ENCODE data around the gene ZC3HAV1L.
A peak's percentile ranks its signal among the peaks of the same experiment; 100 is the strongest.
"Not testable (repeated sequence)": the region's sequence is repeated elsewhere in the genome, so short reads cannot be mapped to it uniquely, and the experiment has no call there.

The ZC3HAV1L gene

DNA sequence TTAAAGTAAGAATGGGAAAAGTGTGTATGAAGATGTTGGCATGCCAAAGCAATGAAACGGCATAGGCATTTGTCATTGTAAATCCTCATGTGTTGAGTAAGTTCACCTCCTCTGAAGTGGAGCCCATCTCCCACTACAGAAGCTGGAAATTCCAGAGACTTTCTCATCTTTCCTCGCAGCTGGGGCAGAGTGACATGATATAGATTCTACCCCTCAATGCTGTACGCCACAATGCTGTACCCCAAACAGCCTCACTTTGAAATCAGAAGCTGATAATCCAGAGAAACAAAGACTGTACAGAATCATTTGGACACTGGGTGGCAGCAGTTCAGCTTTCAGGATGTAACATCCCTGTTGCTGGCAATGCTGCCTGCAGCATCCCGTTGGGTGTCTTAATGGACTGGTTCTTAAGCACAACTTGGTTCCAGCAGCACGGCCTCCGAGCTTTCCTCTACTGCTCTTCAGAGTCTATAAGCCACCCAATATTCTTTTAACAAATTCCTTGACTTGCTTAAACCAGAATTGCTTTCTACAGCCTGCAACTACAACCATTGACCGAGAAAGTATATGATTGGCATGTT, 18.8 kb downstream of the ZC3HAV1L start:
- H3K9me3 Mint-ChIP-seq = no peaks in the 10 kb centered on the region
- DNase-seq (peak; percentile 53), ATAC-seq (peak; percentile 93)
- peaks cover 2% of the 10 kb centered on the region for H3K27me3 Mint-ChIP-seq
- no peak overlapping the region for H3K4me3 Mint-ChIP-seq
- H3K36me3 Mint-ChIP-seq (ENCODE audit: low read depth) = peaks cover 1% of the 10 kb centered on the region
- H3K4me1 Mint-ChIP-seq = no peaks in the 10 kb centered on the region
- H3K27ac Mint-ChIP-seq = no peak overlapping the region

DNA sequence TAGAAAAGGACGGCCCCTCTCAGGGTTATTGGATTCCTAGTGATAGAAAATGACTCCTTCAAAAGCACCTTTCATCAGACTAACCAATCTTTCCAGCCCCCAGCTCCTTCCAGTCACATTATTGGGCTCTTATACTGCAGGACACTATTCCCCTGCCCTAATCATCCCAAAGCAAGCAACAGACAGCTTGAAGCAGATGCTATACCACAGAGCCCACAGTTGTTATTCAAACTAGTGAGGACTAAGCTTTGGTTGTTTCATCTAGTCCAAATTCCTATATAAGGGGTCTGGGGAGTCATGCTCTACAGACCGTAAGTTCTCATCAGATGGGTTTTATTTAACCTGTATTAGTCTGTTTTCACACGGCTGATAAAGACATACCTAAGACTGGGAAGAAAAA, 24.5 kb downstream of the ZC3HAV1L start:
- H3K4me1 Mint-ChIP-seq = no peaks in the 10 kb centered on the region
- H3K36me3 Mint-ChIP-seq (ENCODE audit: low read depth) = no peaks in the 10 kb centered on the region
- DNase-seq (no peak), ATAC-seq (no peak)
- no peak overlapping the region for H3K4me3 Mint-ChIP-seq
- H3K27ac Mint-ChIP-seq = no peak overlapping the region
- peaks cover 2% of the 10 kb centered on the region for H3K27me3 Mint-ChIP-seq
- H3K9me3 Mint-ChIP-seq = no peaks in the 10 kb centered on the region

DNA sequence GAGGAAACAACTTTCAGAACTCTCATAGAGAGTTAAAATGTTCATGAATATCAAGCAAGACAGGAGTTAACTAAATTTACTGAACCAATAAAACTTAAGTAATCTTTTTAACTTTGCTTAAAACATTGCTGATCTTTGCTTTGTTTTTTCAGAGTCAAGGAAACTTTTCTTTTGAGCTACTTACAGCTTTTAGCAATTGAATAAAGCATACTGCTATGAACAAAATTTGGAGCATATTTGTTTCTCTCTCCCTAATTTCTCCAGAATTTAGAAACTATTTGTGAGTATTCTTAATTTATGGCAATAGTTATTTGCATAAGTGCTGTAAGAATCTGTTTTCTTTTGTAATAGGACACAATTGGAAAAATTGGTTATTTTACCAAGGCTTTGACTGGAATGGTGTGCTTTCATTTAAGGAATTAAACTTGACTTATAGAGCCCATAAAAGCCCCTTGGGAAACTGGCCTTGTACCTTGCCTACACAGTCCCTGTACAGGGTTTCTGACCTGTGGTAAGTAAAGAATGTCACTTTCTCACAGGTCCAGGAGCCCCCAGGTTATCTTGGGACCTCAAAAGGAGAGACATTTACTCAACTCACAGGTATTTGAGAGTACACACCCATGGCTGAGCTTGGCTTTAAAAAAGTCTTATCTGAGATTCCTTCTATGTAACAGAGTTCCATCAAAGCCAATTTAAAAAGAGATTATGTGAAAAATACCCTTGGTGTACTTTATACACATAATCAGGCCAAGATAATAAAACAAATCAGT, 31.3 kb downstream of the ZC3HAV1L start:
- no peak for ATAC-seq
- H3K27ac Mint-ChIP-seq = no peak overlapping the region
- peaks cover 6% of the 10 kb centered on the region for H3K36me3 Mint-ChIP-seq (ENCODE audit: low read depth)
- peaks cover 1% of the 10 kb centered on the region for H3K4me1 Mint-ChIP-seq
- DNase-seq = no peak
- H3K4me3 Mint-ChIP-seq = no peak overlapping the region
- H3K27me3 Mint-ChIP-seq = no peaks in the 10 kb centered on the region
- peaks cover 26% of the 10 kb centered on the region for H3K9me3 Mint-ChIP-seq

DNA sequence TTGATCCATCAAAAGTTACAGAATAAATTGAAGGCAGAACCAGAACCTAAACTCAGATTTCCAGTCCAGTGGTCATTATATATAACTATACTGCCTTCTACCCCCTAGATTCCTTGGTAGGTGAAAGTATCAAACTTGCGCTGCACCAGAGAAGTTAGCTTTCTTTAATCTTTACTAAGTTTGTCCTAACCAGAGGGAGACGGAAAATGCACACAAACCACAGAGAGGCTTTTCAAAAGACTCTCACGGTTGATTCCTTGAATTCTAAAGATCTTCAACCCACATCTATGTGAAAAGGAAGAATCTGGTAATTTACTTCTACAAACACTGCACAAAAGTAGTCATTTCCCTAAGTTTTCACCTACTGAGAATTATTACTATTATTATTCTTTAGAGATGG, 36.4 kb downstream of the ZC3HAV1L start:
- Mint-ChIP-seq H3K9me3 (peaks cover 13% of the 10 kb centered on the region), H3K36me3 (ENCODE audit: low read depth) (peaks cover 5% of the 10 kb centered on the region), H3K4me3 (no peak overlapping the region), H3K4me1 (peaks cover 4% of the 10 kb centered on the region), H3K27me3 (peaks cover 4% of the 10 kb centered on the region), H3K27ac (no peak overlapping the region)
- ATAC-seq (no peak), DNase-seq (no peak)

DNA sequence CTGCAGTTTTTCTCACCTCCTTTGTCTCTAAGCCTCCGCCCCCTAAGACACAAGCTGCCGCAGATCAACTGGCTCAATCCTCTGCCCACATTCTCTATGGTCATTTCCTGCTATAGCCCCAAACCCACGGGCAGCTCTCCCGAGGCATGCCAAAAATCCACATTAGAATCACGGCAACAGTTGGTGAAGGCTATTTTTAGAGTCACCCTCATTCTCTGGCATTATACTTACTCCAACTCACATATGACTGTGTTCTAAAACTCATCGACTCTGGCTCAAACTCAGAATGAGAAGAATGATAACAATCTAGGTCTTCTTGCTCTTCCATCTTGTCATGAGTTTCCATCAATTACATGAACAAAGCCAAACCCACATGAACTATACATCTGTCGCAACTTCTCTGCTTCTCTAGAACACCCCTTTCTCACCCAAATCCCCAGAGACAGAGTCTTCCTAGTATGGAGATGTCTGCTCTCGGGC, 43.8 kb downstream of the ZC3HAV1L start:
- H3K27ac Mint-ChIP-seq = no peak overlapping the region
- no peaks in the 10 kb centered on the region for H3K36me3 Mint-ChIP-seq (ENCODE audit: low read depth)
- no peak overlapping the region for H3K4me3 Mint-ChIP-seq
- H3K27me3 Mint-ChIP-seq = peaks cover 13% of the 10 kb centered on the region
- H3K9me3 Mint-ChIP-seq = peaks cover 6% of the 10 kb centered on the region
- ATAC-seq (no peak), DNase-seq (no peak)
- no peaks in the 10 kb centered on the region for H3K4me1 Mint-ChIP-seq

DNA sequence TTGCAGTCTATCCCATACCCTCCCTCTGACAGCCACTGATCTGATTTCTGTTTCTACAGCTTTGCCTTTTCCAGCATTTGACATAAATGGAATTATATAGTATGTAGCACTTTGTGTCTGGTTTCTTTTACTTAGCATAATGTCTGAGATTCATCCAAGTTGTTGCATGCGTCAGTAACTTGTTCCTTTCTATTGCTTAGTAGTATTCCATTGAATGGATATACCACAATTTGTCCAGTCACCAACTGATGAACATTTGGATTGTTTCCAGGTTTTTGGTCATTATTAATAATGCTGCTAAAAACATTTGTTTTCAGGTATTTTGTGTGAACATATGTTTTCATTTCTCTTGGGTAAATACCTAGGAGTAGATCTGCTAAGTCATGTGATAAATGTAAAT, 48.2 kb downstream of the ZC3HAV1L start:
- Mint-ChIP-seq H3K27ac (no peak overlapping the region), H3K27me3 (peaks cover 15% of the 10 kb centered on the region), H3K4me3 (no peak overlapping the region), H3K36me3 (ENCODE audit: low read depth) (no peaks in the 10 kb centered on the region), H3K9me3 (peaks cover 6% of the 10 kb centered on the region), H3K4me1 (no peaks in the 10 kb centered on the region)
- DNase-seq (no peak), ATAC-seq (no peak)

DNA sequence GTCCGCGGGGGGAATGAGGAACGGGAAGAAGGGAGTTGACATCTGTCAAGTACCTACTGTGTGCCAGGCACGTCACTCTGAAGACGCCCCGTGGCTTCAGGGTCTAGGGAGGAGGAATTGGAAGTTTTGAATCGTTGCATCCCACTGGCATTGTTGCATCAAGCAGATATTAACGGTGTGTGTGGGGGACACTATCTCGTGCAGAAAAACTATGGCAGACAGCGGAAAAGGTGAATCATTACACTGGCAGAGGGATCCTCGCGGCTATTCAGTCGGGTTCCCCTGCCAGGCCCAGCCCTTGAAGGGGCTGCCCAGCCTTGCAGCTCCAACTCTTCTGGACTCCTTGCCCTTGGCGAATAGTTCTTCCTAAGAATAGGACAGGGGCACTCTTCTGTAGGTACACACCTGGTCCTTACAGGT, 53.6 kb downstream of the ZC3HAV1L start:
- no peaks in the 10 kb centered on the region for H3K9me3 Mint-ChIP-seq

DNA sequence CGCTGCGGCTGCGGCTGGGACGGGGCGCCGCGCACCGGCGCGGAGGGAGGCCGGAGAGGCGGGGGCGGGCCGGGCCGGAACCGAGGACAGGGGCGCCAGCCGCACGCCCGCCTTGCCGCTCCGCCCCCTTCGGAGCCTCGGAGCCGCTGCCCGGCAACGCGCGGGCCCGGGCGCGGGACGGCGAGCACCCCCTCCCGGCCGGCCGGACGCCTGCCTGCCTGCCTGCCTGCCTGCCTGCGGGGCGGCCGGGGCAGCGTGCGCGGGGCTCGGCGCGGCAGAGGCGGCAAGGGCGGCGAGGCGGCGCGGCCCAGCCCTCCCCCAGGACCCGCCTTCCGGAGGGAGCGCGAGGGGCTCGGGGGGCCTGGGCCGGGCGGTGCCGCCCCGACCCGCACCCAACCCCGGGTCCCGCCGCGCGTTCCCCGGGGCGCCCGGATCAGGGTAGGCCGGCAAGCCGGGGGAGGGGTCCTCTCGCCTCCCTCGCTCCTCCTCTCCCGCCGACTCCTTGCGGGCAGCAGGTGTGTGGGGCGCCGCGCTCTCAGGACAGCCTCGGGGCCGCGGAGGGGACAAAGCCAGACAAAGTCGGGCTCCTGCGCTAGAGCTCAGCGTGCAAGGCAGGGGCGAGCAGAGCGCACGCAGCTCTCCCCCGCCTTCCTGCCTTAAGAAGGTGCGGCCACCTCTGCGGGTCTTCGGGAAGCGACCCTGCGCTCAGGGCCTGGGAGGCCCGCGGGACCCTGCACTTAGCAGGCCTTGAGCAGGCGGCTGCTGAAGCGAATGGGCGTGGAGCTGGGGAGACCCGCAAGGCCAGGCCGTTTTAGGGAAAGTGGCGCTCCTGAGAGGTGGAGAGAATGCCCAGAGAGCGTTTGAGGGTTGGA, 54.3 kb downstream of the ZC3HAV1L start, which contains the start of gene KIAA1549:
KIAA1549 (minus strand) TSS at position 58 of the 872 bp plus-strand sequence. CDS start 120 bp downstream, outside the sequence.
- Mint-ChIP-seq H3K27me3 (peaks cover 42% of the 10 kb centered on the region), H3K27ac (peak within 1 kb of the TSS; percentile 63), H3K36me3 (ENCODE audit: low read depth) (no peaks in the 10 kb centered on the region), H3K4me1 (peaks cover 14% of the 10 kb centered on the region), H3K9me3 (no peaks in the 10 kb centered on the region), H3K4me3 (peak within 1 kb of the TSS; percentile 82)
- ATAC-seq = peak; percentile 82
- DNase-seq = peak; percentile 67

More for the DNA sequence above, 53.6 kb downstream of the ZC3HAV1L start:
- Mint-ChIP-seq H3K4me1 (peaks cover 14% of the 10 kb centered on the region), H3K36me3 (ENCODE audit: low read depth) (no peaks in the 10 kb centered on the region), H3K4me3 (peak overlapping the region; percentile 54), H3K27me3 (peaks cover 42% of the 10 kb centered on the region), H3K27ac (peak overlapping the region; percentile 17)
- ATAC-seq = no peak
- no peak for DNase-seq

DNA sequence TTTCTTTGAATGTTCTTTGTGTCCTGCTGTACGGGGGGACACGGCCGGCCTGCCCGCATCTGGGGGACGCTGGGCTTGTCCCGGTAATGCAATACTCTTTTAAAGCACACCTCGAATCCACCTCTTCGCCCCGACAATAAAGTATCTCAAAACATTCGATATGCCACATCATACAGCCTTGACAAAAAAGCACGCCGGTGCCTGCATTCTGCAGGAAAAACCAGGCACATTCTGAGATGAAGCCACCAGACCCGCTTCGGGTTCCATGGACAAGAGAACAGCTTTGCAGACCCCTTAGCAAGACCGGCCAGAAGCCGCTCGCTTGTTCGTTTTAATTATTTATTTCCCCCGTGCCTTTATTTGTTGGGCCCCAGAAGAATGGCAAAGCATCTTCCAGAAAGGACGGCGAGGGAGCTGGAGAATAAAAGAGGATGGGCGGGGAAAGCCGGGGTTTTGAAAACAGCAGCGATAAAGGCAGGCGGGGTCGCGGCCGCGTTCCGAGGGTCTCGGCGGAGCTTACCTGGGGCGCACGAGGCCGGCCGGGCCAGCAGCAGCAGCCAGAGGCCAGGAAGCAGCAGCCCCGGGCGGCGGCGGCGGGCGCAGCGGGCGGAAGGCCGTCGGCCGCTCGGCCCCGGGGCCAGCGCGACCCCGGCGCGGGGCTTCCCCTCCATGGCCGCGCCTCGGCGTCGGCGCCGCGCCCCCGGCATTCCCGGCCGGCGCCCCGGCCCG, 55.1 kb downstream of the ZC3HAV1L start:
- ATAC-seq (peak; percentile 25), DNase-seq (peak; percentile 14)
- Mint-ChIP-seq H3K9me3 (no peaks in the 10 kb centered on the region), H3K4me3 (peak overlapping the region; percentile 82), H3K27ac (peak overlapping the region; percentile 63), H3K36me3 (ENCODE audit: low read depth) (no peaks in the 10 kb centered on the region), H3K4me1 (peaks cover 14% of the 10 kb centered on the region), H3K27me3 (peaks cover 42% of the 10 kb centered on the region)

DNA sequence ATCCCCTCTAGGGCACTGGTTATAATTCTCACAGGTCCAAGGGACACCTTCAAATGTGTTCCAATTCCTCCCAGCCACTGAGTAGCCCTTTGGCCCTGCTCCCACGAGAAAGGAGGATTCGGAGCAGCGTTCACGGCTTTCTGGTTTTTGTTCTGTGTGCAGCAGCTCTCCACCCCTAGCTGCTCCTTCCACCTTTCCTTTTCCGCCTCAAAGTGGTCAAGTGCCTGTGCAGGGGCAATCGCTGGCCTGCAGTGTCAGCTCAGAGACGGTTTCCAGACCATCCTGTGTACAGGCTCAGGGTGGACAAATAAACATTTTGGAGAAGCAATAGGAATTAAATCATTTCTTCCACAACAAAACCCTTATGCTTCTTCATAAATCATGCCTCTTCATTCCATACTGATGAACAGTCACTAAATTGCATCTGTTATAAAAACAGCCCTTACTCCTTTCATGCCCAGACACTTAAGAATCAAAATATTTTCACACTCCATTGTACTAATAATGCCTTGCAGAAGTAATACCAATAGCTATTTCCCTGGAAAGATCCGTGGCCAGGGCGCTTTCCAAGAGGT, 55.8 kb downstream of the ZC3HAV1L start:
- Mint-ChIP-seq H3K27me3 (peaks cover 44% of the 10 kb centered on the region), H3K4me3 (peak overlapping the region; percentile 82), H3K4me1 (peaks cover 14% of the 10 kb centered on the region), H3K36me3 (ENCODE audit: low read depth) (no peaks in the 10 kb centered on the region), H3K27ac (no peak overlapping the region), H3K9me3 (no peaks in the 10 kb centered on the region)
- DNase-seq = no peak
- ATAC-seq = no peak

DNA sequence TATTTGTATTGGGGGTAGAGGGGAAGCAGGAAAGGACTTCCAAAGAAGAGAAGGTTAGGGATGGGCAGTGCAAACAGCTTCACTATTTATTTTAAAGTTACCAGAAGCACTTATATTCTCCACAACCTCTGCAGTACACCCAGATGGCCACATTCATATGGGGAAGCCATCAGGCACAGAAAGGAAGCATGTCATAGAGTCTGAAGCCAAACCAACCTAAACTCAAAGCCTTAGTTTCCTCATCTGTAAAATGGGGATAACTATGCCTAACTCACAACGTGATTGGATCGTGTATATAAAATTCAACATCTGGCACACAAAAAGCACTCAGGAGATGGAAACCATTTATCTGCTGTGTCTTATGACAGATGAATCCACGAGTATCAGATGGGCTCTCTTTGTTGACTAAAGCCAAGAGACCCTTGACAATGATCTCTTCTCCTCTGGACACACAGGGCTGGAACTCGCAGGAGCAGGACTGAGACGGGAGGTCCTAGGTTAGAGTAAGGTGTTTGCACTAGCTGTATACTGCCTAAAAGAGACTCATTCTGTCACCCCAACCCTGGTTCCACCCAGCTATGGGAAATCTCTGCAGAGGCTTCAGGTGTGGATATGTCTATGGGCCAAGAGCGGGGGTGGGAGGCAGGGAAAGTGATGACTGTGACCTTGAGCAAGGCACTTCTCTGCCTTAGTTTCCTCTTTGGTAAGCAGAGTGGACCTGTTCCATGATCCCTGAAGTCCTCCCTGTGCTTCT, 56.4 kb downstream of the ZC3HAV1L start:
- no peaks in the 10 kb centered on the region for H3K36me3 Mint-ChIP-seq (ENCODE audit: low read depth)
- DNase-seq (no peak), ATAC-seq (no peak)
- H3K4me3 Mint-ChIP-seq = no peak overlapping the region
- H3K27me3 Mint-ChIP-seq = peaks cover 46% of the 10 kb centered on the region
- no peak overlapping the region for H3K27ac Mint-ChIP-seq
- H3K4me1 Mint-ChIP-seq = peaks cover 14% of the 10 kb centered on the region
- H3K9me3 Mint-ChIP-seq = no peaks in the 10 kb centered on the region

DNA sequence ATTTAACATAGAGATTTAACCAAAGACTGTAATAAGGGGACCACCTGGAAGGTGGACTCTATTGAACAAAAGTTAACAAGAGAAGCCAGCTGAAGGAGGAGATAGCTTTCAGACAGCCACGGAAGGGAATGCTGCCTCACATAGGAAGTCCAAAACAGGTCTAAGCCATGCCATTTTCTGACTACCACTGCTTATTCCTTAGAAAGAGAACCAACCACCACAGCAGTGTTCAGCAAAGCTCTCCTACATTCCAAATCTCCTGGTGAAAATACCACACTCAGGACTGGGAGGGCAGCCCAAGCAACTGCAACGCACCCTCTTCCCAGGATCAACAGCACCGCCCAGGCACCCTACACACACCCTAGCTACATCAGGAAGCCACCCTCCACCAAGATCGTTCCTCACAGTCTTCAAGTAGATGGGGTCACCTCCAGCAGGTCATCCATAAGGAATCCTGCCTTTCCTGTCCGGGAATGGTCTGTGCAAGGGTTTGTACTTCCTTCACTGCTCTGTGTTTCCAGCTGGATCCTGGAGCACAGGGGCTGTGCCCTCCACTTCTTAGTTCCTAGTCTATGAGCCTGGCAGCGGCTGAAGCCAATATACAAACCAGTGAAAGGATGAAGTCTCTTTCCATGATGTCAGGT, 57.2 kb downstream of the ZC3HAV1L start:
- H3K27me3 Mint-ChIP-seq = peaks cover 46% of the 10 kb centered on the region
- ATAC-seq = no peak
- no peak overlapping the region for H3K4me3 Mint-ChIP-seq
- H3K36me3 Mint-ChIP-seq (ENCODE audit: low read depth) = no peaks in the 10 kb centered on the region
- H3K27ac Mint-ChIP-seq = no peak overlapping the region
- H3K4me1 Mint-ChIP-seq = peaks cover 14% of the 10 kb centered on the region
- no peaks in the 10 kb centered on the region for H3K9me3 Mint-ChIP-seq
- DNase-seq = no peak

DNA sequence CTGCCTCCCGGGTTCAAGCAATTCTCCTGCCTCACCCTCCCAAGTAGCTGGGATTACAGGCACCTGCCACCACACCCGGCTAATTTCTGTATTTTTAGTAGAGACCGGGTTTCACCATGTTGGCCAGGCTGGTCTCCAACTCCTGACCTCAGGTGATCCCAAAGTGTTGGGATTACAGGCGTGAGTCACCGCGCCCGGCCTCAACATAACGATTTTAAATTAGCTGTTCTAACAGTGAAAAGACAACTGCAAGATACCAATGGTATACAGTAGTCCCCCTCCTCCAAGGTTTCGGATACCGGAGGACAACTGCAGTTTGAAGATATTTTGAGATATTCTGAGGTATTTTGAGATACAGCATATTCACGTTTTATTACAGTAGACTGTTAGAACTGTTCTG, 59.7 kb downstream of the ZC3HAV1L start:
- DNase-seq; H3K27ac Mint-ChIP-seq; H3K4me1 Mint-ChIP-seq; H3K4me3 Mint-ChIP-seq; H3K9me3 Mint-ChIP-seq; H3K36me3 Mint-ChIP-seq (ENCODE audit: low read depth); ATAC-seq: not testable (repeated sequence)
- H3K27me3 Mint-ChIP-seq = peaks cover 34% of the 10 kb centered on the region
